ENCODE measurements around the gene PRSS50.

GRCh38 chr3:46756642-46757041 is 39.0 kb upstream of the PRSS50 start:
- TF ChIP-seq CTCF (IDR thresholded peaks at IDR 0.05) = no peak
- no peak for TF ChIP-seq POLR2A (IDR thresholded peaks at IDR 0.05)

Data from sigmoid colon (tissue), 3 donors.